ENCODE results near the gene MPP2.
"Not testable (repeated sequence)": the region's sequence is repeated elsewhere in the genome, so short reads cannot be mapped to it uniquely, and the experiment has no call there.

Gene MPP2

DNA sequence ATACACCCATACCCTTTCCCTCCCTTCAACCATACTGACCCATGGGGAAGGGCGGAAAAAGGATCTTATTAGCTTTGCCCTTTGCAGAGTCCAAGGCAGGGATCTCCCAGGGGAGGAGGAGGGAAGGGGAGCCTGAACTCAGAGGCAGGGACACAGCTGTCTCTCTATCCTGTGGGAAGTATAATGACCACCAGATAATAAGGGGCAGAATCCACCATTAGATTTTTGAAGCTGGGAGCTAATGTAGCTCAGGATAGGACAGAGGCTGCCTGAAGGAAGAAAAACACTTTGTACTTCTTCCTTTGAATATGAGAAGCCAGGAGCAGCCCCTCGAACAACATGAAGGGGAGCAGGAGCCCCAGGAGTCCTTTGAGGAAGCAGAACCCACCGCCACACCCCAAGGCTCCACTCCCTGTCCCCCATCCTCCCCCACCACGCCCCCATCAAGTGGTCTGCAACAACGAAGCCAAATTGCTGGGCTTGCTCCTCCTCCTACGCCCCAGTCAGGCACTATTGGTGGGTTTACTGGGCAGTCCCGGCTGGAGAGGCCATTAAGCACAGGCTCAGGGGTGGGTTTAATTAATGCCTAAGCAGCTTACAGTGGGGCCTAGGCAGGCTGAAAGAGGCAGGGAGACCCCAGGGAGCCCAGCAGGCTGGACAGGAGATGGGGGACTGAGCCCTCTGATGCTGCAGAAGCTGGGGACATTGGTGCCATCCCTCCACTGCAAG lies 5.3 kb downstream of the MPP2 start:
- no peak for DNase-seq (ENCODE audit: low spot score)

DNA sequence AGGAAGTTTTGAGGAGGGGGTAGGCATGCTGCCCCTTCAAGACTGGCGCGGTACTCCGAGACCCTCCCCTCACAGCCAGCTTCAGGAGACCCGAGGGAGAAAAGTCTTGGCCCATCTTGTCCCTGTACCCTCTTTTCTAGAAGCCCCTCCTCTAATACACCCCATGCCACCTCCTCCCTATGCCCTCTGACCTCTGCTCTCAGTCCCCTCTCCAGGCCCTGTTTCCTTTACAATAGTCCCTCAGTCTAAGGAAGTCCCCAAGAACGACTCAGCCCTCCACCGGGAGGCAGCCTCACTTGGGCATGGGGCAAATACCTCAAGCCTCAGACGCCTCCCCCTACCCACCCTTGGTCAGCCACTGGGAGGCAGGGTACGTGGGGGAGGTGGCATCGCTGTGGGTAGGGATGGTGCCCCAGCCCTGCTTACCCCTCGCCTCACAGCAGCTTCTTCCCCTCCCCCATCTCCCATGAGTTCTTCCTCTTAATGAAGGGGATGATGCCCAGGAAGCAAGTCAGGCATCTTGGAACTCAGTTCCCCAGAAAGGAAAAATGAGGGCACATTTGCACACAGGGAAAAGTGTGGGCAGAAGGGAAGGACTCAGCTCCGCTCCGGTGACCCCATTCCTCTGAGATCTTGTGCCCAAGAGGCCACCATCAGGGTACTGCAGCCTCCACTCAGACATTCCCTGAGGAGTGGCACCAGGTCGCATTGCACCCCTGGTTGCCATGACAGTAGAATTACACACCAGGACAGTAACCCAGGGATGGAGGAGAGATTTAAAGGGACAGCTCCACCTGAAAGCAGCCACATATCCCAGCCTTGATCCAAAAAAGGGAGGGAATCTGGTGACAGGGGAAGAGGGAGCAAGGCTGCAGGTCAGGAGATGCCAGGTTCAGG lies 6.2 kb downstream of the MPP2 start:
- no peak for DNase-seq (ENCODE audit: low spot score)

DNA sequence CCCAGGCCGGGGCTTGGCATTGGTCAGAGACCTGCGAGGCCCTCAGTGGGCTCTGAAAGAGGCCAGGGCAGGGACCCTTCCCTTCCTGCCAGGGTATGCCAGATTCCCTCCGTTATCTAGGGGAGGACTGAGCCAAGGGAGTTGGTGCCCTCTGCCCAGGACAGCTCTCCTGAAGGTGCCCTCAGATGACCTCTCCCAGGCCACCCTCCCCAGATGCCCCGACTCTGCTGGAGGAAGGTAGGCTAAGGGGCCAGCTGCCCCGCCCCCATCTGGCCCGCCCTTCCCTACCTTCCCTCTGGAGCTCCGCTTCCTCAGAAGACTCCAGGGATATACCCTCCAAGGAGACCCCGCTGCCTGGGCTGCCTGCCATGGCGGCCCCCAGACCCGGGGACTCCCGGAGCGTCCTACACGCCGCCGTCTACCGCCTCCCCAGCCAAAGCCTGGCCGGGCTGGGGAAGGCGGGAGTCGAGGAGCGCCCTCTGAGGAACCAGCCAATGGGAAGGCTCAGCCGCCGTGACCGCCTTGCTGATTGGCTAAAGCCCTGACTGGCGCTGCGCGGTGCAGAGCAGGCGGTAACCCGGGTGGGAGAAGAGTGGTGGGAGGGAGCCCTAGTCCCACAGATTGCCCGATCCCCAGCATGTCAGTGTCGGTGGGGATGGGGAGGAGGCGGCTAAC lies 7.0 kb downstream of the MPP2 start:
- DNase-seq (ENCODE audit: low spot score) = peak; percentile 82

DNA sequence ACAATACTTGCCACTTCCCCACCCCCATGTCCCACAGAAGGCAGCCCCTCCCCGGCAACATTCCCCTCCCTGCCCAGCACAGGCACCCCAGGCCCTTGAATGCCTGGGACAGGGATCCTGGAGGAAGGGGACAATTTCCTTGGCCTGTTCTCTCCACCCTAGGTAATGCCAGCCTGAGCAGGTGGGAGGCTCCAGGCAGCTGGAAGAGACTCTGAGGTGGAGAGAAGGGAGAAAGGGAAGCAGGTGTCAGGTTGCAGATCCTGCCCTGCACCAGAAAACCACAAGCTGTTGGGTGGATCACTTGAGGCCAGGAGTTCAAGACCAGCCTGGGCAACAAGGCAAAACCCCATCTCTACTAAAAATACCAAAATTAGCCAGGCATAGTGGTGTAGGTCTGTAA lies 8.9 kb downstream of the MPP2 start:
- DNase-seq (ENCODE audit: low spot score) = no peak

DNA sequence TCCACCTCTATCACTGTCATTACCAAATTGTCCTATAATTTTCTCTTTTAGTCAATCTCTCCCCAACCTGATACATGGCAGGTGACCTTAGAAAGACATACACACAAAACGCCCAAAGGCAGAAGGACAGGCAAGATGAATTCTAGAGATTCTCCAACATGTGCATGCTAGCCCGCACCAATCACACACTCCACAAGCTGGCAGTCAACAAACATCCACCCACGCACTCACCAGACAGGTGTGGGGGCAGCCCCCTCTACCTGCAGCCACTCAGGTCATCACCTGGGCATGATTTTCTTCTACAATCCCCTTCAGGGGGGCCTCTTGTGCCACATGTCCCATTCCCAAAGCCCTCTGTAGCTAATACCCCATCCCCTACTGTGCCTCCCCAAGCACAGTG lies 9.5 kb downstream of the MPP2 start:
- no peak for DNase-seq (ENCODE audit: low spot score)

DNA sequence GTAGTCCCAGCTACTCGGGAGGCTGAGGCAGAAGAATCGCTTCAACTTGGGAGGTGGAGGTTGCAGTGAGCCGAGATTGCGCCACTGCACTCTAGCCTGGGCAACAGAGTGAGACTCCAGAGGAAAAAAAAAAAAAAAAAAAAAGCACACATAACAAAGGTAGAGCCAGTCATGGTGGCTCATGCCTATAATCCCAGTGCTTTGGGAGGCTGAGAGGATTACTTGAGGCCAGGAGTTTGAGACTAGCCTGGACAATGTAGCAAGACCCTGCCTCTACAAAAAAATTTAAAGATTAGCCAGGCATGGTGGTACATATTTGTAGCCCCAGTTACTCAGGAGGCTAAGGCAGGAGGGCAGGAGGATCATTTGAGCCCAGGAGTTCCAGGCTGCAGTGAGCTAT lies 12.8 kb downstream of the MPP2 start:
- not testable (repeated sequence) for DNase-seq (ENCODE audit: low spot score)

DNA sequence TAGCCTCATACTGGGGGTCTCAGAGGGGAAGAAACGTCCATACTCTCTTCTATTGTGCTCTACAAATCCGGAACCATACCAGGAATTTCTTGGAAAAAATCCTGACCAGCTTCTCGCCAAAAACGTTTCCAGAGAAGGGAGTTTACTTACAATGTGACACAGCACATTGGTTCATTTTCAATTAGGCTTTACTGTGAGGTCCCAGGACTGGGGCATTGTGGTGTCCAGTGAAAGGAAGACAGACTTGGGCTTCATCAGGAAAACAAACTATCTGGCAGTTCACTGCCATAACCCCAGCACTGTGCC lies 14.7 kb downstream of the MPP2 start:
- no peak for DNase-seq (ENCODE audit: low spot score)

DNA sequence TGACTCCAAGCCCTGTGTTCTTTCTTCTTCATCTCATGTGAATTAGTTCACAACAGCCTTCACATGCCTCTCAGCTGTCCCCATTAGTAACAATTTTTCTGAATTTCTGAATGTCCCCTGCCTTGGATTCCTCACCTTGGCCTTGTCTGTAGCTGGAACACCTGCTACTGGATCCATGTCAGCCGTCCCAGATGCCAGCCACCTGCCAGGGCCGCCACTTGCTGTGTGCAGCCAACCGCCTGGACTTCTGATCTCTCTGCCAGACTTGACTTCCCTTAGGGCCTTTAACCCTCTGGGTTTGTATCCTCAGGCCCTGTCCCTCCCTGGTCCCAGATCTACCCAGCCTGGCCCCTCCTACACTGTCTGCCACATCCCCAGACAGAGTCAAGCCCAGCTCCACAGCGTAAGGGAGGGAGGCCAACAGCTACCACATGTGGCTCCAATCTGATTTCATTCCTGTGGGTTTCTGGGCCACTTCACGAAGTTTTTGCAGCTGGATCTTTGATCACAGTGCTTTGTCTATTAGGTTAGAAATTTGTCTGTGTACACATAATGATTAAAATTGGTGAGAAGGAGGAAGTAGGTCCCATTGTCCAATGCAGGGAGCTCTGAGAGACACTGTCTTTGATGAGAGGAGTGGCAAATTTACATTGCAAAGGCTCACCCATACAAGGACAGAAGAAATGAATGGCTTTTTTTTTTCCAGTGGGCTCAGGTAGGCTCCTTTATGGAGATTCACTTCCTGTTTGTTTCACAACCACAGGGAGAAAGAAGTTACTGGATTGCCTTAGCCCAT lies 15.3 kb downstream of the MPP2 start:
- DNase-seq (ENCODE audit: low spot score) = no peak

DNA sequence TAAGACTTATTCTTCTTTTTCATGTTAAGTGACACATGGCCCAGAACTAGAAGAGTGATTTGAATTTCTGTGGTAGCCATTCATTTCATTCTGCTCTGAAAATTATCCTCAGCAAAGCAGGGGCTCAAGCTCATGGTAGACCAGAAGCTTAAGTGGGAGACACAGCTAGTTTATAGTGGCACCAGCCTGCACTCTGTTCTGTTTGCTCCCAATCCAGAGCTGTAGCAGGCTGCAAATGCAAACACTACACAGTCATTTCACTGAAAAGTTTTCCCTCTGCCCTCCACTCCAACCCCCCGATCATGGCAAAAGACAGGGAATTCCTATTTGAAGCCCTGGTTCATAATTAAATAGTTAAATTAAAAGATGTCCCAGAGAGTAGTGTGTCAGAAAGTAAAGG lies 17.1 kb downstream of the MPP2 start:
- DNase-seq (ENCODE audit: low spot score) = no peak

DNA sequence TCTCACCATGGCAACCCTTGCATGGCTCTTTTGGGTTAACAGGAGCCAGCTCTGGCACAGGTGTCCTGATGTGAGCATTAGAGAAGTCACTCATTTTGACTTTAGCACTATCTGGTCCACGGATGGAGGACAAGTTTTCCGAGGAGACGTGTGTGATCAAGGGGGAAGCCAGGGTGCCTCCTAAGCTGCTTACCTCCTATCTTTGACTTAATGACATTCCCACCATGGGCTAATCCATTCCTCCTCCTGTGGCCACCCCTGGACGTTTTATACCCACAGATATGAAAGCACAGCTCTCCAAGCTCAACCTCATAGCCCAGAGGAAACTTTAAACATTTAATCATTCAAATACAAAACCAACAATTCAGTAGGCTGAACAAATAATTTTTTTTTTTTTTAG lies 18.8 kb downstream of the MPP2 start:
- DNase-seq (ENCODE audit: low spot score) = no peak

DNA sequence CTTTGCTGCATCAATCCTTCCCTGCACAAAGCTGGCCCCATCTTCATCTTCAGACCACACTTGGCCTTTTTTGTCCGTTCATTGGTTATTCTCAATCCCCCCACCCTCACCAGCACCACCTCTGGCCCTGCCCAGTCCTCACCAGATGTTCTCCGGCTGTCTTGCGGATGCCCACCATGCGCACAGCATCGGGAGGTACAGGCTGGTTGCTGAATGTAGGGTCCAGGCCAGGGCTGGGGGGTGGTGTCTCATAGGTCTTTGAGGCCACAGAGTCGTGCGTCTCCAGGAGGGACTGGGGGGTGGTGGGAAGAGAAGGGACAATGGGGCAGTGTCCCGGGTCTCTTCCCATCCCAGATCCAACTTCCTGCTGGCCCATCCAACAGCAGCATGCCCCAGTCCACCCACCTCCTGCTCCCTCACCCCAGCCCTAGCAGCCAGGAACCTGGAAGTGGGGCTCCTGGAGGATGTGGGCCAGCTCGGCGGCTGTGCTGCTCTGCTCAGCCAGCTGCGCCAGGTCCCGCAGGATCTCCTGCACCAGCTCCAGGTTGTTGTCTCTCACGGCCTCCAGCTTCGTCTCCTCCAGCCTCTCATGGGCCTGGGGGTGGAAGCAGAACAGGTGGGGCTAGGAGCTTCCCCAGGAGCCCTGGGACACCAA lies 24.4 kb downstream of the MPP2 start:
- DNase-seq (ENCODE audit: low spot score) = no peak

DNA sequence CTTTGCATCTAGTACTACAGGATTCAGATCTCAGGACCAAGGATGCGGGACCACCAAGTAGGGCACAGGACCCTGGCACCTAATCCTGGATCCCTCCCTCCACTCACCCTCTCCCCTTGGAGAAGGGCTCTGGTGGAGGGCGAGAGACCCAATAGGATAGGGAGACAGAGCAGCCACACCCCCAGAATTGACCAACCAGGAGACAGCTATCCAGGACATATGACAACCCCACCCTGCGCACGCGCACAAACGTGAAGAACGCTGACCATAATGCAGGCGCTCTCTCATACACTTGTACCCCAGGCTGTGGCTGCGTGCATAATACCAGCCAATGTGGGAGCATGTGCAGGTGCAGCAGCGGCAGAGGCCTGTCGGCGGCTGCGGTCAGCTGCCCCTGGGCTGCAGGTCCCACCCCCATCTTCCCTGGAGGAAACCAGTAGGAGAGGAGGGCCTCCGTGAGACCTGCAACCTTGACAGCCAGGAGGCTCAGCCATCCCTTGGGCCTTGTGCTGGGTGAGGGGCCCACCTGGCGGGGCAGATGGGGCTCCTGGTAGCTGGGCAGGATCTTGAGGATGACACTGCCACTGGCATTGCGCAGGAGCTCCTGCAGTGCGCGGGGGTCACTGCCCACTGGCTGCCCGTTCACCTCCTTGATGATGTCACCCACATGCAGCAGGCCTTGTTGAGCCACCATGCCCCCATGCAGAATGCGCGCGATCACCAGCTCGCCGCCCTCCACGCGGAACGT lies 25.4 kb downstream of the MPP2 start:
- DNase-seq (ENCODE audit: low spot score) = no peak

DNA sequence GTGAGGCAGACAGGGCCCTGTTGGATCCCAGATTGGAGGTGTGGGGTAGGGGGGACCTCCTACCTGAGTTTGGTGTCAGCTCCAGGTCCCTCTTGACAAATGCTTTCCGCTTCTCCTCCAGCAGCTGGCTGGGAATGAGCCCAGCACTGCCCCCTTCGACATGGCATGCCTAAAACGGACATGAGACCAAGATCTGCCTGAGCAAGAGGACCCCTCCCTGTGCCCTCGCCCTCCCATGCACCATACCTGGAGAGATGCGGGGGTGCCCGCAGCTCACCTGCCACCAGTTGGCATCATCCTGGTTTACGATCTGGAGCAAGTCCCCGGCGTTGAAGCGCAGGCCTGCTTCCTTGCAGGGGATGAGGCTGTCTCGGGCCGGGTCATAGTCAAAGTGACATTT lies 26.2 kb downstream of the MPP2 start:
- DNase-seq (ENCODE audit: low spot score) = no peak

DNA sequence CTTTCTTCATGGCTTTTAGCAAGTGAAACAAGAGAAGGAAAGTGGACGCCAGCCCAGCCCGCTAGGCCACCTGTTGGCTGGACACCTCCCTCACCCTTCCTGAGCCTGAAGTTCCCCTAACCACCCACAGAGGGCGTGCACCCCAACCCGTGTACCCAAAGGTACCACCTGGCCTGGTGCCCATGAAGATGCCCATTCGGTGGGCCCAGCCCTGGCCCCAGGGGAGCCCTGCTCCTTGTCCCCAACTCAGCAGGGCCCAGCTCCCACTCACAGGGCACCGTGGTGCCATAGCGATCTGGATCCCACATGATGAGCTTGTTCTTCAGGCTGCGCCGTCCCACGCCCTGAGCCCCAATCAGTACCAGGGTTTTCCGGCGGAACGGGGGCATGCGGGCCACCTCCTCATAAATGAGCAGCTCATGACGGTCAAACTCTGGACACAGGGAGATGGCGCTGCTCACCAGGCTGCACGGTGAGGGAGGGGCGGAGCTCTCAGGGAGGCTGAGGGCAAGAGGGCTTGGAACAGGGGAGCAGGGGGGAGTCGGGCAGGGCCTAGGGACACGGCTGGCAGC lies 26.8 kb downstream of the MPP2 start:
- no peak for DNase-seq (ENCODE audit: low spot score)

DNA sequence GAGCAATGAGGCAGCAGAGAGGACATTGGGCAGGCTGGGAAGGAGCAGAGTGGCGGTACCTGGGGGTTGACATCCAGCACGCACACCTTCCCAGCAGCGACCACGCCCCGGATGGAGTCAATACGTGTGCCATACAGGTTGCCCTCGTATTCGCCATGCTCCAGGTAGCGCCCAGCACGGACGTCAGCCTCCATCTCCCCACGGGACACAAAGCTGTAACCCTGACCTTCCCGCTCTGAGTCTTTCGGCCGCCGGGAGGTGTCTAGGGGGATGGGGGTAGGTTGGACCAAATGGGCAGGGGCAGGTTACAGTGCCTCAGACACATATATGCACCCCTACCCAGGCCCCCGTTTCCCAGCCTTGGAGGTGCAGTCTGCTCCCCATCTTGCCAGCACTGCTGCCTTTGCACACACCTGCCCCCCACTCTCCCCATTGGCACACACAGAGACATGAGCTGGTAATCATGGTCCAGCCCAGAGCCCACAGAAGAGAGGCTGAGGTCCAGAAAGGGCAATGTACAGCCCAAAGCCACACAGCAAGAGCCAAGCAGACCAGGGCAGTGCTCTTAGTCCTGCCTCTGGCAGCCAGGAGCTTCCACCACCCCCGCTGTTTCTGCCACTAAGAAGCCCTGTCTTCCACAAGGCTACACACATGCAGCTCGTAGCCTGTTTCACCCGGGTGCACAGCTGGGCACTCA lies 27.5 kb downstream of the MPP2 start:
- no peak for DNase-seq (ENCODE audit: low spot score)

DNA sequence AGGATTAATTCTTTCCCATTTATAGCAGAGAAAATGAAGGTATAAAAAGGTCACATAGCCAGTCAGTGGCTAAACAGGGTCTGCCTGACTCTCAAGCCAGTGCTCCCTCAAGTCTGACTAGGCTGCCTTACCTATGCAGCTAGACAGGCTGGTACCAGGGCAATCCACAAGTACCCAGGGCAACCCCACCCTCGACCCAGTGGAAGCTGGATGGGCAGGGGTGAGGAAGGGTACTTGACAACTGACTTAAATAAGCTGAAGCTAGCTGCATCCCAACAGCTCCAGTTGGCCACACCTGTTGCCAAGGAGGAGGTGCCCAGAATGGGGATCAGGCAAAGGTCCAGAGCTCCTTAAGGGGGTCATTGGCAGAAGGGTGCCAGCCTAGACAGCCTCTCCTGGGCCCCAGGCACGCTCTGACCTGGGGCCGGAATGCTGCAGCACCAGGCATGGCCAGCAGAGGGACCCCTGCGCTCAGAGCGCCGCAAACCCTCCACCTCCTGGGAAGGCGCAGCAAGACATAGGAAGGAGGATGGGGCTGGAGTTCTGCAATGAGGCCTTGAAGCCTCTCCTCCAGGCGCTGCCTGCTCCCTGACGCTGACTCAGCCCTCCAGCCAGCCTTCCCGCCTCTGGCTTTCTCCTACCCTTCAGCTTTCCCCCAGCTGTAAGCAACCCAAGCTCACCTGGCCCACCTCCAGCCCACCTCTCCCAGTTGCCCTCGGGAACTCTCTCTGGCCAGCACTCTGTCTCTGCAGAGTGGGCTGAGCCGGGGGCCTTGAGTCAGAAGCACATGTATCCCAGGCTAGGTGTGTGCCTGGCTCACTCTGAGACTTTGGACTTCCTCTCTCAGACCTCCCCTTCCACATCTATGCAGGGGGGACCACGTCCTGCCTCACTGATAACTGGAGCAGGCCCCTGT lies 28.8 kb downstream of the MPP2 start:
- DNase-seq (ENCODE audit: low spot score) = peak; percentile 39

DNA sequence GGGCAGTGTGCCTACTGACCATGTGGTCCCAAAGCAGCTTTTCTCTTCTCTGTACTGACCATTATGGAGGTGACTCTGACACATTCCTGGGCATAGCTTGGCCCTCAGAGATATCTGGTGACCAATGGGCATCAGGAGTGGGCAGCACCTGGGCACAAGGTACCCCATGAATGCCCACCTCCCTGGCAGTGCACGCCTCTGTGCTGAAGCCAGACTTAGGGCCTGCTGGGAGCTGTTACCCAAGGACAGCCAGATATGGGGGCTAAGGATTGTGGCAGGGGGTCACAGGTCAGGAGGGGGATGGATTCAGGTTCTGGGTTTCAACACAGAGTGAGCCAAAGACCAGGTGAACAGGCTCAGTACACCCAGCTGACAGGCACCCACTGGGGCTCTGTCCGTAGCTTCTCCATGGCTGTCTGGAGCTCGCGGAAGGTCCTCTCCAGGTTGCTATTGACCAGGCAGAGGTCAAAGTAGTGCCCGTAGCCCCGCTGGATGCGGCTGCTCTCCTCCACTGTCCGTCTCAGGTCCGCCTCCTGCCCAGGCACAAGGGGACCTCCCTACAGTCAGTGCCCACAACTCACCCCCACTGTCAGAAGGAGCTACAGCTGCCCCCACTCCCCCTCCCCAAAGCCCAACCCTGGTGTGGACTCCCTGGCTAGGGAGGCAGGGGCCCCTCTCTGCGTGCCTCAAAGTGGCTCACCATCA lies 29.7 kb downstream of the MPP2 start:
- DNase-seq (ENCODE audit: low spot score) = no peak

DNA sequence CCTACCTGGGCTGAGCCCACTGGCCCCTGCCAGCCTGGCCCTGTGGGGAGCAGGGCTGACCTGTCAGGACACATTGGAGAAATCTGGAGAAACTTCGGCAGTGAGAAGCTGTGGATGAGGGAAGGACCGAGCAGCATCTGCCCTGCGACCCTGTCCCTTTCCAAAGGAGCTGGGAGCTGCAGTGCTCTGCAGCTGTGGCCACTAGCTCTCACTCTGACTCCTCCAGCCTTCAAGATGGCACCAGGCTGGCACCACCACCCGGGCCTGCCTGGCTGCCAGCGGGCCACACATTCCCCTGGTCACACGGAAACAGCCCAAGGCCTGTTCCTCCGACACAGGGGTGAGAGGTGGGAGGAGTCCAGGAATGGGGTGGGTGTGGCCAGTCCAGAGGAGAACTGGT lies 30.3 kb downstream of the MPP2 start:
- DNase-seq (ENCODE audit: low spot score) = no peak

Measured in putamen (tissue), 1 donor.